GM15510 (cell line): Measurements from ENCODE around the gene ZNHIT6.

Experiments used
- POLR2A ChIP-seq: IDR thresholded peaks from 3 replicates; pipeline ENCODE4 v1.6.1; 2011; ENCODE audit warnings: borderline replicate concordance; ENCODE audit not compliant: insufficient read length; ENCODE audit errors: extremely low read depth

The ZNHIT6 gene

GRCh38 chr1:85707990-85708828 is at the start of gene ZNHIT6:
Gene ZNHIT6, minus strand, starts transcription at chr1:85708433. Its CDS starts 149 bp downstream, at chr1:85708284.
- peak; percentile 80 for TF ChIP-seq POLR2A

GRCh38 chr1:85756864-85757263 is 48.6 kb upstream of the ZNHIT6 start:
- no peak for TF ChIP-seq POLR2A

GRCh38 chr1:85748120-85748519 is 39.9 kb upstream of the ZNHIT6 start:
- TF ChIP-seq POLR2A, result no peak

GRCh38 chr1:85746777-85747176 is 38.5 kb upstream of the ZNHIT6 start:
- no peak for TF ChIP-seq POLR2A

GRCh38 chr1:85743814-85744213 is 35.6 kb upstream of the ZNHIT6 start:
- no peak for TF ChIP-seq POLR2A

GRCh38 chr1:85734931-85735330 is 26.7 kb upstream of the ZNHIT6 start:
- TF ChIP-seq POLR2A, result no peak

- TF ChIP-seq POLR2A, result no peak
These were observed 10.6 kb upstream of the ZNHIT6 start for GRCh38 chr1:85718678-85719340.

- no peak for TF ChIP-seq POLR2A
These were observed 595 bp upstream of the ZNHIT6 start for GRCh38 chr1:85708829-85709227.

- TF ChIP-seq POLR2A, result no peak
These were observed 805 bp downstream of the ZNHIT6 start for GRCh38 chr1:85707267-85707989.

GRCh38 chr1:85705940-85706339 is 2.3 kb downstream of the ZNHIT6 start:
- no peak for TF ChIP-seq POLR2A

- no peak for TF ChIP-seq POLR2A
These were observed 7.8 kb downstream of the ZNHIT6 start for GRCh38 chr1:85700422-85700821.

- no peak for TF ChIP-seq POLR2A
These were observed 10.3 kb downstream of the ZNHIT6 start for GRCh38 chr1:85697895-85698294.

GRCh38 chr1:85692730-85693314 is 15.4 kb downstream of the ZNHIT6 start:
- no peak for TF ChIP-seq POLR2A

GRCh38 chr1:85689775-85690404 is 18.3 kb downstream of the ZNHIT6 start:
- no peak for TF ChIP-seq POLR2A
